Uterus (tissue), 4 donors: ENCODE measurements around the gene TIMM23. TPM values are rescaled to one million over a fixed set of nuclear protein-coding genes. Genes with fewer than 3 reads are reported as not detected.

Experiments used
- DNase-seq, 2 donors: peaks; one replicate each; pipeline ENCODE4 v3.0.0-alpha.2; 2019 to 2020
- H3K27ac ChIP-seq, 2 donors: fragments of 200-600 bp; sonication (generic); 1 replicate in 1 of 2; 2 replicates in 1 of 2; pipeline ENCODE4 v1.5.1; 2016 to 2018
- H3K27me3 ChIP-seq, 2 donors: fragments of 200-600 bp; sonication (generic); one replicate each; pipeline ENCODE4 v1.5.1; 2018 to 2019; ENCODE audit warnings: control low read depth in 1 of 2
- H3K36me3 ChIP-seq, 2 donors: fragments of 200-600 bp; sonication (generic); one replicate each; pipeline ENCODE4 v1.5.1; 2019; ENCODE audit warnings: control low read depth in 1 of 2
- H3K4me1 ChIP-seq, 2 donors: fragments of 200-600 bp; sonication (generic); one replicate each; pipeline ENCODE4 v1.5.1; 2018 to 2019; ENCODE audit warnings: control low read depth in 1 of 2
- H3K4me3 ChIP-seq, 2 donors: fragments of 200-600 bp; sonication (generic); 1 replicate in 1 of 2; 2 replicates in 1 of 2; pipeline ENCODE4 v1.5.1; 2018 to 2019; ENCODE audit warnings: mild to moderate bottlenecking in 1 of 2
- H3K9me3 ChIP-seq, 2 donors: fragments of 200-600 bp; sonication (generic); one replicate each; pipeline ENCODE4 v1.5.1; 2019; ENCODE audit warnings: control low read depth in 1 of 2
- POLR2A ChIP-seq, 2 donors: fragments of 450-650 bp; IDR thresholded peaks; one replicate each; pipeline ENCODE4 v1.6.1; 2016; ENCODE audit warnings: antibody characterized with exemption in 2 of 2, mild to moderate bottlenecking in 1 of 2, moderate library complexity in 1 of 2
- intact Hi-C: fragments of 100-400 bp; cut with DNase I; formaldehyde crosslinking; loops from one replicate; pipeline ENCODE4 v1.15.1; 2023; ENCODE audit warnings: low total_unique reads
- total RNA-seq, 4 donors: library from RNA; depleted of rRNA in 3 of 4; stranded (reverse); fragments of >200 nt in 3 of 4; gene quantifications; one replicate each; pipeline versions ENCODE4 v1.1.0 to v1.2.4, GENCODE V29; 2014 to 2023
- TF ChIP-seq, protein P1 (sequence below), 4 experiments: fragments of 200-600 bp in 2 of 4; fragments of 450-650 bp in 2 of 4; sonication (generic) in 2 of 4; IDR thresholded peaks; one replicate each; pipeline ENCODE4 v1.5.1; 2016 to 2019; ENCODE audit warnings: antibody characterized with exemption in 4 of 4, mild to moderate bottlenecking in 2 of 4, moderate library complexity in 1 of 4
- donor health status: DM: yes; HTN: yes; CAD: no.

The TIMM23 gene
- total RNA-seq, 4 donors from 2014 or later, result 33.1 to 61.0 (median 47.8) TPM

DNA sequence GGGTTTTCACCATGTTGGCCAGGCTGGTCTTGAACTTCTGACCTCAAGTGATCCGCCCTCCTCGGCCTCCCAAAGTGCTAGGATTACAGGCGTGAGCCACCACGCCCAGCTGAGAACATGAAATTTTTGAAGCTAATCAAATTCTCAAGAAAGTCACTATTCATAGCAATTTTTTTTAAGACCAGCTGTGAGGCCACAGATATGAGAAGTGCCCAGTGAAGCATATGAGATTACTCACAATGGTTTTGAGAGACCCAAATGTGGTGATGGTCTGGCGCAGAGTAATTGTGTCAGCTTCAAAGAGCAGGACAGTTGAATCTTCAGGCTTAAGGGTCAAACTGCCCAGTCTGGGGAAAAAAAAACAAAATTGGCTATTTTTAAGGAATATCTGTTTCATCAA lies 41.9 kb downstream of the TIMM23 start:
- Histone ChIP-seq H3K4me3 (no peak overlapping the region), H3K4me1 (no peaks in the 10 kb centered on the region), H3K27me3 (no peaks in the 10 kb centered on the region), H3K9me3 (no peaks in the 10 kb centered on the region), H3K27ac (no peak overlapping the region), H3K36me3 (no peaks in the 10 kb centered on the region)
- TF ChIP-seq, protein P1, sequence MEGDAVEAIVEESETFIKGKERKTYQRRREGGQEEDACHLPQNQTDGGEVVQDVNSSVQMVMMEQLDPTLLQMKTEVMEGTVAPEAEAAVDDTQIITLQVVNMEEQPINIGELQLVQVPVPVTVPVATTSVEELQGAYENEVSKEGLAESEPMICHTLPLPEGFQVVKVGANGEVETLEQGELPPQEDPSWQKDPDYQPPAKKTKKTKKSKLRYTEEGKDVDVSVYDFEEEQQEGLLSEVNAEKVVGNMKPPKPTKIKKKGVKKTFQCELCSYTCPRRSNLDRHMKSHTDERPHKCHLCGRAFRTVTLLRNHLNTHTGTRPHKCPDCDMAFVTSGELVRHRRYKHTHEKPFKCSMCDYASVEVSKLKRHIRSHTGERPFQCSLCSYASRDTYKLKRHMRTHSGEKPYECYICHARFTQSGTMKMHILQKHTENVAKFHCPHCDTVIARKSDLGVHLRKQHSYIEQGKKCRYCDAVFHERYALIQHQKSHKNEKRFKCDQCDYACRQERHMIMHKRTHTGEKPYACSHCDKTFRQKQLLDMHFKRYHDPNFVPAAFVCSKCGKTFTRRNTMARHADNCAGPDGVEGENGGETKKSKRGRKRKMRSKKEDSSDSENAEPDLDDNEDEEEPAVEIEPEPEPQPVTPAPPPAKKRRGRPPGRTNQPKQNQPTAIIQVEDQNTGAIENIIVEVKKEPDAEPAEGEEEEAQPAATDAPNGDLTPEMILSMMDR (IDR thresholded peaks at IDR 0.05), result no peak
- no peak for TF ChIP-seq POLR2A (IDR thresholded peaks at IDR 0.05)
- DNase-seq, result no peak
- intact Hi-C loops, result no loop called here

DNA sequence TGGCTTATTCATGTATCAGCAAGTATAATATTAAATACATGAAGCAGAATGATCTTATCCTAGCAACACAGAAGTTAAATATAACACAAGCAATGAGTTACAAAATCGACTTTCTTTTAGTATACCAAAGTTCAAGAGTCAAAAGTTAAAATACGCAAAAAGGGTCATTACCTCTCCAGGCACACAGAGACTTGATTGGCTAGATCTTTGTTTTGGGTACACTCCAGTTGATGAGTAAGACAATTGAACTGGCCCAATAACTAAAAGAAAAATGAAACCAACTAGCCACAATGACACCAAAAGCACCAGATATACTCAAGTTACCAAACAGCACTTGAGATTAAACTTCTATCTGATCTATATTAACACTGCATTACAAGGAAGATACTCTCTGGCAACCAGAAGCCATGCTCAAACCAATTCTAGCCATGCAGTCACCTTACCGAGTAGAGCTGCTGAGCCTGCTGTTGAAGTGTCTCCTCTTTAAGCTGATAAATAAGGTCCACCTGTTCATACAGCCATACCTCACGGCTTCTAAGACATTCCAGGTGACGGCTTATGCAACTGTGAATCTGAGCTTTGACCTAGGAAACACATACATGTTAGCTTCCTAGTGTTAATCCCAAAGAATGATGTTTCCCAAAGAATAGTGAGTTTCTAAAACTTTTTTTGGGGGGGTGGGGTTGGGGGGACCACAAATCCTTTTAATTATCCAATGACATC lies 42.6 kb downstream of the TIMM23 start:
- no peaks in the 10 kb centered on the region for H3K27me3 ChIP-seq
- H3K4me3 ChIP-seq, result no peak overlapping the region
- no peaks in the 10 kb centered on the region for H3K4me1 ChIP-seq
- DNase-seq, result no peak
- H3K27ac ChIP-seq, result no peak overlapping the region
- no peak for TF ChIP-seq POLR2A (IDR thresholded peaks at IDR 0.05)
- TF ChIP-seq, protein P1 (IDR thresholded peaks at IDR 0.05), result no peak
- intact Hi-C loops, result no loop called here
- H3K36me3 ChIP-seq, result no peaks in the 10 kb centered on the region
- no peaks in the 10 kb centered on the region for H3K9me3 ChIP-seq

DNA sequence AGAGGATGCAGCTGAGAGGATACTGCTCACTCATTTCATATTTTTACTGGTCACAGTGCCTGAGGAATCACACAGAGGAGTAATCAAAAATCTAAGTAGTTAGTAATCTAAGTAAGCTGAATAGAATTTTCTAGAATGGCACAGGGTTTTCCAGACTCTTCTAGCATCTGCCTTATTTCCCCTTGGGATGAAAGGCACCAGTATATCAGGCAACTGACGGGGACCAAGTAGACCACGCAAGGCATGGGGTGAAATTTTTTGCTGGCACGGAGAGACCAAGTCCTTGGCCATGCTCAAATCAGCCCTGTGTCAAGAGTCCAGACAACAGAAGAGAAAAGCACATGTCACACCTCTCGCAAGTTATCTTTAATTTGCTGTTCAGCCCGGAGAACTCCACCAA lies 43.9 kb downstream of the TIMM23 start:
- Histone ChIP-seq H3K4me1 (no peaks in the 10 kb centered on the region), H3K9me3 (no peaks in the 10 kb centered on the region), H3K27me3 (no peaks in the 10 kb centered on the region), H3K36me3 (no peaks in the 10 kb centered on the region), H3K4me3 (no peak overlapping the region), H3K27ac (no peak overlapping the region)
- DNase-seq, result no peak
- intact Hi-C loops, result no loop called here
- TF ChIP-seq POLR2A (IDR thresholded peaks at IDR 0.05), result no peak
- TF ChIP-seq, protein P1 (IDR thresholded peaks at IDR 0.05), result no peak

DNA sequence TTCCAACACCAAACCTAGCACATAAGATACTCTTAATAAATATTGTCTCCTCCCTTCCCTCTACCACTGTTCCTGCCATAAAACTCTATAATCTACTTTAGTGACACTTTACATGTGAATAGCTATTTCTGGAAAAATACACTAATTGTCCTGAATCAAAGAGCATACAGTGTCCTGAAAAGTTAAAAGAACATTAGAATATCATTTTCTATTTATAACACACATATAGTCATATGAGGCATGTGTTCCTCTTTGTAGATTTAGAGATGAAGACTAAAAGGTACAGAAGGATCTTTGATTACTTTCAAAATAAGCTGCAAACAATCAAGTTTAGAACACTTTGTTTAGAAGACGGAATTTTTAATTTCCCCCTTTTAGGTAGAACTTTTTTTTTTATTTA lies 44.5 kb downstream of the TIMM23 start:
- no peak for DNase-seq
- Histone ChIP-seq H3K27ac (no peak overlapping the region), H3K9me3 (no peaks in the 10 kb centered on the region), H3K27me3 (no peaks in the 10 kb centered on the region), H3K4me1 (no peaks in the 10 kb centered on the region), H3K36me3 (no peaks in the 10 kb centered on the region), H3K4me3 (no peak overlapping the region)
- no peak for TF ChIP-seq POLR2A (IDR thresholded peaks at IDR 0.05)
- TF ChIP-seq, protein P1 (IDR thresholded peaks at IDR 0.05), result no peak
- intact Hi-C loops, result no loop called here

DNA sequence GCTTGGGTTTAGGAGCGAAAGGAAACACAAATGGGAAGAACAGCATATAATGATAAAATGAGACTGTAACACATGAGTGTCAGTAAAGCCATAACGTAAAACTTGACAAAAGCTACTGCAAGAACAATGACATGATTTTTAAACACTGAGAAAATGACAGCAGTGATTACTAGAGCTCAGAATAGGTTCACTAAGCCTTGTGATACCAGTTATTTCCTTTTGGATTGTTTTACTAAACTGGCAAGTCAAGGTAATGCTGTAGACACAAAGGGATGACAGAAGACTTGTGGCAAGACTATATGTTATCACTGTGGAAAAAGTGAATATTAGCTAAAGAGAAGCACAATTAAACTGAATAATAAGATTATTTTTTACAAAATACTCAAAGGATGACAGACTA lies 45.4 kb downstream of the TIMM23 start:
- Histone ChIP-seq H3K36me3 (no peaks in the 10 kb centered on the region), H3K27ac (no peak overlapping the region), H3K4me3 (no peak overlapping the region), H3K27me3 (no peaks in the 10 kb centered on the region), H3K4me1 (no peaks in the 10 kb centered on the region), H3K9me3 (no peaks in the 10 kb centered on the region)
- TF ChIP-seq POLR2A (IDR thresholded peaks at IDR 0.05), result no peak
- TF ChIP-seq, protein P1 (IDR thresholded peaks at IDR 0.05), result no peak
- no peak for DNase-seq
- intact Hi-C loops, result no loop called here
